RWPE2 (cell line): ENCODE results near the gene ABCC1.
"Not testable (repeated sequence)": the region's sequence is repeated elsewhere in the genome, so short reads cannot be mapped to it uniquely, and the experiment has no call there.

Experiments
- ATAC-seq: fragments of 200-7000 bp; cut with Tn5 transposase; 3 replicates; pipeline ENCODE4 v1.9.1; 2021; ENCODE audit warnings: low read depth
- DNase-seq: peaks from one replicate; pipeline ENCODE4 v3.0.0-alpha.2; 2020; ENCODE audit warnings: low spot score
- H3K27ac ChIP-seq: fragments of 450-650 bp; 2 replicates; pipeline ENCODE4 v1.5.1; 2017; ENCODE audit warnings: mild to moderate bottlenecking; ENCODE audit not compliant: poor library complexity, severe bottlenecking
- H3K27me3 ChIP-seq: fragments of 250-450 bp; sonication (Bioruptor Pico); 2 replicates; pipeline ENCODE4 v1.5.1; 2021; ENCODE audit warnings: mild to moderate bottlenecking, moderate library complexity; ENCODE audit not compliant: insufficient read depth, poor library complexity, severe bottlenecking
- H3K36me3 ChIP-seq: fragments of 250-450 bp; sonication (Bioruptor Pico); 2 replicates; pipeline ENCODE4 v1.5.1; 2020; ENCODE audit warnings: low read depth, mild to moderate bottlenecking, moderate library complexity
- H3K4me1 ChIP-seq: fragments of 250-450 bp; sonication (Bioruptor Pico); 2 replicates; pipeline ENCODE4 v1.5.1; 2021; ENCODE audit warnings: mild to moderate bottlenecking, moderate library complexity; ENCODE audit not compliant: insufficient read depth, poor library complexity, severe bottlenecking
- H3K4me3 ChIP-seq: fragments of 250-450 bp; sonication (Bioruptor Pico); 2 replicates; pipeline ENCODE4 v1.5.1; 2021; ENCODE audit warnings: mild to moderate bottlenecking, moderate library complexity; ENCODE audit not compliant: severe bottlenecking
- H3K9me3 ChIP-seq: fragments of 250-450 bp; sonication (Bioruptor Pico); 2 replicates; pipeline ENCODE4 v1.5.1; 2021; ENCODE audit warnings: mild to moderate bottlenecking, moderate library complexity; ENCODE audit not compliant: severe bottlenecking
- TF ChIP-seq, protein P1 (sequence below): fragments of 450-650 bp; IDR thresholded peaks from one replicate; pipeline ENCODE4 v1.5.1; 2017; ENCODE audit warnings: mild to moderate bottlenecking, moderate library complexity; ENCODE audit not compliant: poor library complexity, severe bottlenecking

ABCC1 gene

DNA sequence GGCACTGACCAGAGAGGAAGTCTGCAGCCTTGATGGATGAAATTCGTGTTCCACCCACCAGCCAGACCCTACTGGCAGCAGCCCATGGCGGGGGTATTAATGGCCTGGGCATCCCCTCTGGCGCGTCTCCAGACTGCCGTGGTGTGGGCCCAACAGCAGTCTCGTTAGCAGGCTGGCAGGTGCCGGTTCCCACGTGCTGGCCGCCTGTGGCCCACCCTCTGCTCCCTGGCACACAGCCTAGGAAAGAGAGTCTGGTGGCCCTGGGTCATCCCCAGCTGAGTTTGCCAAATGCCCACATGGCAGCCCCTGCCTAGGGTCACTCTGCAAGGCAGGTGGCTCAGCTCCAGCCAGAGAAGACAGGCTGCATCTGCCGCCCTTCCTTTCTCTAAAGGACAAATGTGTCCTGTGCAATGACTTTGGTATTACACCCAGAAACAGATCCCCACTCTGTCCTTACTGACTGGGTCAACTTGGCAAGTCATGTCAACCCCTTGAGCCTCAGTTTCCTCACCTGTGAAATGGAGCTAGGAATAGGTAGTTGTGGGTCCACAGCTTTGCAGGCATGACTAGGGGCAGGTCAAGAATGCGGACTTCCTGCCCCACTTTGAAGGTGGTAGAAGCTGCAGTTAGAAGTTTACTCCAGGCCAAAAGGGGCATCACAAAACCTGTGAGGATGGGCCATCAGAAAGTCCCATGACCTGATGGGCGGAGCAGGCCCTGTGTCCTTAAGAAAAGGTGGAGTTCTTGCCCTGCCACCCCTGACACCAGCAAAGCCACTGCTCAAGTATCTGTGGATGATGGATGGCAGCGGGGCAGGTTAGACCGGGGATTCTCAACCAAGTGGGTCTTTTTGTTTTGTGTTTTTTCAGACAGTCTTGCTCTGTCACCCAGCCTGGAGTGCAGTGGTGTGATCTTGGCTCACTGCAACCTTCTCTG, 197.2 kb downstream of the ABCC1 start:
- no peak for ATAC-seq
- Histone ChIP-seq H3K4me3 (no peak overlapping the region), H3K27ac (no peak overlapping the region), H3K4me1 (no peaks in the 10 kb centered on the region), H3K36me3 (peaks cover 18% of the 10 kb centered on the region), H3K27me3 (no peaks in the 10 kb centered on the region), H3K9me3 (no peaks in the 10 kb centered on the region)
- TF ChIP-seq, protein P1, sequence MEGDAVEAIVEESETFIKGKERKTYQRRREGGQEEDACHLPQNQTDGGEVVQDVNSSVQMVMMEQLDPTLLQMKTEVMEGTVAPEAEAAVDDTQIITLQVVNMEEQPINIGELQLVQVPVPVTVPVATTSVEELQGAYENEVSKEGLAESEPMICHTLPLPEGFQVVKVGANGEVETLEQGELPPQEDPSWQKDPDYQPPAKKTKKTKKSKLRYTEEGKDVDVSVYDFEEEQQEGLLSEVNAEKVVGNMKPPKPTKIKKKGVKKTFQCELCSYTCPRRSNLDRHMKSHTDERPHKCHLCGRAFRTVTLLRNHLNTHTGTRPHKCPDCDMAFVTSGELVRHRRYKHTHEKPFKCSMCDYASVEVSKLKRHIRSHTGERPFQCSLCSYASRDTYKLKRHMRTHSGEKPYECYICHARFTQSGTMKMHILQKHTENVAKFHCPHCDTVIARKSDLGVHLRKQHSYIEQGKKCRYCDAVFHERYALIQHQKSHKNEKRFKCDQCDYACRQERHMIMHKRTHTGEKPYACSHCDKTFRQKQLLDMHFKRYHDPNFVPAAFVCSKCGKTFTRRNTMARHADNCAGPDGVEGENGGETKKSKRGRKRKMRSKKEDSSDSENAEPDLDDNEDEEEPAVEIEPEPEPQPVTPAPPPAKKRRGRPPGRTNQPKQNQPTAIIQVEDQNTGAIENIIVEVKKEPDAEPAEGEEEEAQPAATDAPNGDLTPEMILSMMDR = no peak
- DNase-seq = no peak

DNA sequence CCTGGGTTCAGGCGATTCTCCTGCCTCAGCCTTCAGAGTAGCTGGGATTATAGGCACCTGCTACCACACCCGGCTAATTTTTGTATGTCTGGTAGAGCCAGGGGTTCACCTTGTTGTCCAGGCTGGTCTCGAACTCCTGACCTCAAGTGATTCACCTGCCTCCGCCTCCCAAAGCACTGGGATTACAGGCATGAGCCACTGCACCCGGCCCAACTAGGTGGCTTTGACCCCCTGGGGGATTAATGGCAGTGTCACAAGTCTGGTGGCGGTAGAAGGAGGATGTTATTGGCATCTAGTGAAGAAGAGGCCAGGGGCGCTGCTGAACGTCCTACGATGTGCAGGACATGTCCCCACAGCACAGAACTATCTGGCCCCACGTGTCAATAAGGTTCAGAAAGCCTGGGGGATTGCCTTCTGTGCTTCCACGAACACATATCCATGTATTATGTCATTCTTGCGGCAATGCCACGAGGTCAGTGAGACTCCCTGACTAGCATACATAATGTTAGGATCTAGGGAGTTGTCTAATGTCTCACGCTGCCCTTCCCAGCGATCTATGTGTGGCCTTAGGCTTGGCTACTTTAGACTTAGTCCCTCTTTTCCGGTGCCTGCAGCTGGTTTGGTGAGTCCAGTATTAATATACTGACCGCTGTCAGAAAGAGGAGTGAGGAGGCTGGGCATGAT, 198.0 kb downstream of the ABCC1 start:
- H3K36me3 ChIP-seq = peaks cover 15% of the 10 kb centered on the region
- no peak overlapping the region for H3K27ac ChIP-seq

DNA sequence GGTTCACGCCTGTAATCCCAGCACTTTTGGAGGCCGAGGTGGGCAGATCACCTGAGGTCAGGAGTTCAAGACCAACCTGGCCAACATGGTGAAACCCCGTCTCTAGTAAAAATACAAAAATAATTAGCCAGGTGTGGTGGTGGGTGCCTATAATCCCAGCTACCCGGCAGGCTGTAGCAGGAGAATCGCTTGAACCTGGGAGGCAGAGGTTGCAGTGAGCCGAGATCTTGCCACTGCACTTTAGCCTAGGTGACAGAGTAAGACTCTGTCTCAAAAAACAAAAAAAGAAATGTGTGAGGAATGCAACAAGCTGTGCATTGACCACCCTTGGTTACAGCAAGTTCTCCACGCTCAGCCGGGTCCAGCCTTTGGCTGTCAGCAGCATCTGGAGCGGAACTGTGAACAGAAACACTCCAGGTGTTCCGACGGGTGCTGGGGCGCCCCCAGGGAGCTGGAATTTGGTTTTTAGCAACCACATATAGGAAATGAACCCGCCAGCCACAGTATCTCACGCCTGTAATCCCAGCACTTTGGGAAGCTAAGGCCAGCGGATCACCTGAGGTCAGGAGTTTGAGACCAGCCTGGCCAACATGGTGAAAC, 198.7 kb downstream of the ABCC1 start:
- not testable (repeated sequence) for H3K9me3 ChIP-seq, ATAC-seq, H3K4me3 ChIP-seq, H3K27me3 ChIP-seq, DNase-seq, H3K36me3 ChIP-seq, H3K4me1 ChIP-seq, H3K27ac ChIP-seq

More for the DNA sequence above, 198.0 kb downstream of the ABCC1 start:
- TF ChIP-seq, protein P1 = no peak
- DNase-seq (no peak), ATAC-seq (no peak)
- H3K27me3 ChIP-seq = no peaks in the 10 kb centered on the region
- H3K9me3 ChIP-seq = no peaks in the 10 kb centered on the region
- no peak overlapping the region for H3K4me3 ChIP-seq
- no peaks in the 10 kb centered on the region for H3K4me1 ChIP-seq

DNA sequence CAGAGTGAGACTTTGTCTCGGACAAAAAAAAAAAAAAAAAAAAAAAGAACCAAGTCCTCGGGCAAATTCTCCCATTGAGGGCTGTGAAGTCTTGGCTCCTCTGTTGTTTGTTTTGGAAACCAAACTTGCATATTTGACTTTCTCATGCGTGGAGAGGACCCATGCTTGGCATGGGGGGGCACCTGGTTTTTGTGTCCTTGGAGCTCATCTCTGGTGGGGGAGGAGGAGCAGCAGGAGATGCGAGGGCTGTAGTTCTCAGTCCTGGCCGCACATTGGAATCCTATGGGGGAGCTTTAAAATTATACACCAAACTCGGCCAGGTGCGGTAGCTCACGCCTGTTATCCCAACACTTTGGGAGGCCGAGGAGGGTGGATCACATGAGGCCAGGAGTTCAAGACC, 199.3 kb downstream of the ABCC1 start:
- Histone ChIP-seq H3K9me3 (no peaks in the 10 kb centered on the region), H3K27me3 (no peaks in the 10 kb centered on the region), H3K4me3 (no peak overlapping the region), H3K4me1 (no peaks in the 10 kb centered on the region), H3K27ac (no peak overlapping the region), H3K36me3 (peaks cover 6% of the 10 kb centered on the region)
- DNase-seq (no peak), ATAC-seq (no peak)
- TF ChIP-seq, protein P1 = no peak

DNA sequence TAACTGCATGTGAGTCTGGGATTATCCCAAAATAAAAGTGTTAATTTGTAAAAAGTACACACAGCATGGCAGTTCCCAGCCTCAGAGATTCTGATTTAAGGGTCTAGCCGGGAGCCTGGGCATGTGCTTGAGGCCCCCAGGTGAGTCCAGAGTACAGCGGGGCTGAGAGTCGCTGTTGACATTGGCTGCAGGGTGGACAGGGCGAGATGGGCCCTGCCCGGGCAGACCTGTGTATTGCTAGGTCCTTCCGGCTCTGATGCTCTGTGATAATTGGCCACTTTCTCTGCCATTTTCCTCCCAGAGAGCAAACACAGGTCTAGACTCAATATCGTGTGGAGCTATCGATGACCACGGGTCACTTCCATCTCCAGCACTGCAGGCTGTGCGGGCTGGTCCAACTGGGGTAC, 200.3 kb downstream of the ABCC1 start:
- ATAC-seq (peak; percentile 11; the same call in 1 of the 3 replicates), DNase-seq (no peak)
- Histone ChIP-seq H3K9me3 (no peaks in the 10 kb centered on the region), H3K27ac (no peak overlapping the region), H3K36me3 (no peaks in the 10 kb centered on the region), H3K27me3 (no peaks in the 10 kb centered on the region), H3K4me1 (no peaks in the 10 kb centered on the region), H3K4me3 (no peak overlapping the region)
- TF ChIP-seq, protein P1 = no peak
